GM10266 (cell line): Measurements from ENCODE around the gene PDE1C.

Experiments
- DNase-seq: peaks from one replicate; pipeline ENCODE4 v3.0.0; 2012; ENCODE audit errors: extremely low spot score
- CTCF ChIP-seq: IDR thresholded peaks from 2 replicates; pipeline ENCODE4 v1.5.1; 2012; ENCODE audit warnings: mild to moderate bottlenecking, low read depth; ENCODE audit not compliant: control insufficient read depth, insufficient read depth; ENCODE audit errors: missing control alignments

Gene PDE1C

GRCh38 chr7:31979690-31980330 is 90.4 kb downstream of the PDE1C start:
- no peak for DNase-seq
- no peak for TF ChIP-seq CTCF

- no peak for TF ChIP-seq CTCF
- no peak for DNase-seq
Measured at GRCh38 chr7:31975546-31975945, 94.7 kb downstream of the PDE1C start.

GRCh38 chr7:31974351-31974750 is 95.9 kb downstream of the PDE1C start:
- no peak for TF ChIP-seq CTCF
- DNase-seq: no peak

GRCh38 chr7:31971049-31971667 is 99.0 kb downstream of the PDE1C start:
- no peak for DNase-seq
- TF ChIP-seq CTCF: no peak

GRCh38 chr7:31970501-31970900 is 99.7 kb downstream of the PDE1C start:
- TF ChIP-seq CTCF: no peak
- DNase-seq: no peak

- no peak for DNase-seq
- no peak for TF ChIP-seq CTCF
Measured at GRCh38 chr7:31963569-31964175, 106.5 kb downstream of the PDE1C start.

- DNase-seq: no peak
- TF ChIP-seq CTCF: no peak
Measured at GRCh38 chr7:31962246-31962645, 108.0 kb downstream of the PDE1C start.
